Endothelial cell of umbilical vein (primary cell): ENCODE results near the gene TP73. TPM values are rescaled to one million over a fixed set of nuclear protein-coding genes. Genes with fewer than 3 reads are reported as not detected.

Experiments
- BruUV-seq: library from RNA; stranded (reverse); fragments of 400-500 nt; replicated peaks from 2 replicates; lab custom pipeline; 2021; lab: Mats Ljungman, UMichigan
- CTCF ChIA-PET: fragments of 300-600, 350-600 bp; sonication (Branson Sonifier 250); formaldehyde crosslinking; loops from one replicate; lab custom pipeline; 2021; ENCODE audit warnings: antibody characterized with exemption, inconsistent platforms; lab: Charles Lee
- POLR2A ChIA-PET: fragments of 300-600, 350-600 bp; sonication (Branson Sonifier 250); formaldehyde crosslinking; loops from one replicate; lab custom pipeline; 2021; ENCODE audit warnings: antibody characterized with exemption, inconsistent platforms; lab: Charles Lee
- DNase-seq: peaks from one replicate; pipeline ENCODE4 v3.0.0-alpha.2; 2011; ENCODE audit warnings: low read depth, low spot score
- FAIRE-seq: peaks from 2 replicates; lab custom pipeline; 2011; peaks lifted over from hg19 to GRCh38; lab: Jason Lieb, UNC
- H2AFZ ChIP-seq: 2 replicates; pipeline ENCODE4 v1.6.0; 2012; ENCODE audit warnings: low read depth, low read length, control low read depth, inconsistent platforms
- H3K27ac ChIP-seq: 2 replicates; pipeline ENCODE4 v1.5.1; 2011; ENCODE audit warnings: low read depth, mild to moderate bottlenecking, control low read depth, low read length, moderate library complexity; ENCODE audit not compliant: insufficient read depth
- H3K27me3 ChIP-seq, 2 experiments: 2 replicates each; pipeline versions ENCODE4 v1.6.0 to v1.6.1; 2011; ENCODE audit warnings: low read length in 2 of 2, mixed read lengths in 1 of 2; ENCODE audit not compliant: control insufficient read depth in 2 of 2, insufficient read depth in 2 of 2
- H3K36me3 ChIP-seq, 2 experiments: 2 replicates in 1 of 2; 3 replicates in 1 of 2; pipeline ENCODE4 v1.5.1; 2011; ENCODE audit warnings: low read length in 2 of 2, mild to moderate bottlenecking in 1 of 2, moderate library complexity in 1 of 2; ENCODE audit not compliant: control insufficient read depth in 2 of 2, insufficient read depth in 2 of 2; ENCODE audit errors: extremely low read depth in 1 of 2
- H3K4me1 ChIP-seq: 3 replicates; pipeline ENCODE4 v1.5.1; 2011; ENCODE audit warnings: mild to moderate bottlenecking, low read length; ENCODE audit not compliant: control insufficient read depth, insufficient read depth; ENCODE audit errors: extremely low read depth
- H3K4me2 ChIP-seq: 2 replicates; pipeline ENCODE4 v1.6.1; 2011; ENCODE audit warnings: low read length, control low read depth, mixed read lengths; ENCODE audit not compliant: insufficient read depth
- H3K4me3 ChIP-seq, 3 experiments: fragments of 200-600 bp in 1 of 3; sonication (generic), shearing (Covaris generic) in 1 of 3; replicated peaks in 1 of 3; 2 replicates each; pipeline ENCODE4 v1.5.1; 2011 to 2016; ENCODE audit warnings: control low read depth in 3 of 3, low read length in 3 of 3, mild to moderate bottlenecking in 2 of 3, inconsistent platforms in 1 of 3, low read depth in 1 of 3, moderate library complexity in 1 of 3; ENCODE audit not compliant: insufficient read depth in 1 of 3
- H3K79me2 ChIP-seq: 2 replicates; pipeline ENCODE4 v1.6.0; 2012; ENCODE audit warnings: low read length, inconsistent platforms; ENCODE audit not compliant: control insufficient read depth, insufficient read depth
- H3K9ac ChIP-seq: replicated peaks from 2 replicates; pipeline ENCODE3; 2011; ENCODE audit warnings: low read length, control low read depth; ENCODE audit not compliant: insufficient read depth; ENCODE audit errors: extremely low read depth
- H3K9me1 ChIP-seq: replicated peaks from 3 replicates; pipeline ENCODE4 v1.6.0; 2011; ENCODE audit warnings: mild to moderate bottlenecking, low read length; ENCODE audit not compliant: control insufficient read depth, insufficient read depth; ENCODE audit errors: extremely low read depth
- H3K9me3 ChIP-seq: replicated peaks from 2 replicates; pipeline ENCODE4 v1.5.1; 2012; ENCODE audit warnings: low read length, inconsistent platforms; ENCODE audit not compliant: control insufficient read depth, insufficient read depth
- H4K20me1 ChIP-seq: replicated peaks from 2 replicates; pipeline ENCODE3; 2011; ENCODE audit warnings: mild to moderate bottlenecking, low read length; ENCODE audit not compliant: control insufficient read depth, insufficient read depth; ENCODE audit errors: extremely low read depth
- EZH2 ChIP-seq: IDR thresholded peaks from 2 replicates; pipeline ENCODE4 v1.6.1; 2012; ENCODE audit warnings: borderline replicate concordance, low read depth, mild to moderate bottlenecking, moderate library complexity, low read length, inconsistent platforms; ENCODE audit not compliant: severe bottlenecking
- FOS ChIP-seq: IDR thresholded peaks from 2 replicates; pipeline ENCODE4 v1.6.1; 2011; ENCODE audit warnings: mild to moderate bottlenecking, low read length, moderate library complexity, borderline replicate concordance; ENCODE audit not compliant: insufficient read depth
- GATA2 ChIP-seq: IDR thresholded peaks from 2 replicates; pipeline ENCODE4 v1.7.0; 2011; ENCODE audit warnings: low read depth, mild to moderate bottlenecking, moderate library complexity, mixed read lengths, low read length; ENCODE audit not compliant: insufficient read length, insufficient read depth
- JUN ChIP-seq: IDR thresholded peaks from 2 replicates; pipeline ENCODE4 v1.6.1; 2011; ENCODE audit warnings: borderline replicate concordance, low read depth; ENCODE audit not compliant: insufficient read length, insufficient read depth
- dilution Hi-C: fragments of 300-500 bp; cut with MboI; formaldehyde crosslinking; loops from one replicate; pipeline ENCODE4 v1.15.0; 2019; ENCODE audit warnings: low sequenced_read_pairs; ENCODE audit not compliant: extremely low pct_ligation_motif_present
- intact Hi-C: fragments of 100-400 bp; cut with micrococcal nuclease; formaldehyde crosslinking; loops from one replicate; pipeline ENCODE4 v1.10.0; 2022
- polyA plus RNA-seq, 4 experiments: library from polyadenylated mRNA; depleted of rRNA in 3 of 4; stranded (reverse) in 3 of 4; unstranded in 1 of 4; fragments of >200 nt; gene quantifications; 2 replicates each; pipeline versions ENCODE4 v1.2.1 to v1.2.3, GENCODE V29; 2011 to 2012; ENCODE audit warnings: missing spikeins in 1 of 4
- total RNA-seq: library from RNA; stranded (reverse); gene quantifications from 2 replicates; pipeline ENCODE4 v1.2.3, GENCODE V29; 2021
- TF ChIP-seq, protein P1 (sequence below): IDR thresholded peaks from 2 replicates; pipeline ENCODE4 v1.6.1; 2011; ENCODE audit not compliant: insufficient read depth, insufficient read length
- TF ChIP-seq, protein P2 (sequence below), 2 donors: IDR thresholded peaks; 1 replicate in 1 of 2; 2 replicates in 1 of 2; pipeline ENCODE4 v1.5.1; 2011; ENCODE audit warnings: low read length in 2 of 2, mild to moderate bottlenecking in 2 of 2, moderate library complexity in 2 of 2, control low read depth in 1 of 2, inconsistent platforms in 1 of 2, low read depth in 1 of 2; ENCODE audit not compliant: insufficient read depth in 1 of 2; ENCODE audit errors: extremely low read depth in 1 of 2

The TP73 gene
- total and polyA plus RNA-seq, 2 donors (not counting 3 experiments of a cell fraction or from before 2014, with no cell fraction given): 0.03 to 0.15 TPM

DNA sequence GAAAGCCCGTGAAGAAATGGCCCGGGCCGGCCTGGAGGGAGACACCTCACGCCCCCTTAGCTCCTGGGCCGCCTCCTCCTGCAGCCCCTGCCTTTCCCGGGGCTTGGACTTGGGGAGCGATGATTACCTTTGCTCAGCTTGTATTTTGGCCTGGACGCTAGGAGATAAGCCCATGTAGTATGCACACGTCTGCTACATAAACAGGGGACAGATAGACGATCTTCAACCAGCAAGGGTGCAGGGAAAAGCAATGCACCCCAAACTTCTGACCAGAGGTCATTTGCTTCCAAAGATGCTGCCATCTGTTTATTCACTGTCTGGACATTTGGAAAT, 936 bp downstream of the TP73 start:
- no peak overlapping the region for H3K4me3 ChIP-seq
- POLR2A ChIA-PET: no interaction called here
- intact Hi-C loops: no loop called here
- BruUV-seq: no TSS peak
- no peak overlapping the region for H3K9ac ChIP-seq
- TF ChIP-seq EZH2 (no peak), FOS (no peak), JUN (no peak), GATA2 (no peak)
- TF ChIP-seq, protein P1, sequence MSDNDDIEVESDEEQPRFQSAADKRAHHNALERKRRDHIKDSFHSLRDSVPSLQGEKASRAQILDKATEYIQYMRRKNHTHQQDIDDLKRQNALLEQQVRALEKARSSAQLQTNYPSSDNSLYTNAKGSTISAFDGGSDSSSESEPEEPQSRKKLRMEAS: no peak
- TF ChIP-seq, protein P2, sequence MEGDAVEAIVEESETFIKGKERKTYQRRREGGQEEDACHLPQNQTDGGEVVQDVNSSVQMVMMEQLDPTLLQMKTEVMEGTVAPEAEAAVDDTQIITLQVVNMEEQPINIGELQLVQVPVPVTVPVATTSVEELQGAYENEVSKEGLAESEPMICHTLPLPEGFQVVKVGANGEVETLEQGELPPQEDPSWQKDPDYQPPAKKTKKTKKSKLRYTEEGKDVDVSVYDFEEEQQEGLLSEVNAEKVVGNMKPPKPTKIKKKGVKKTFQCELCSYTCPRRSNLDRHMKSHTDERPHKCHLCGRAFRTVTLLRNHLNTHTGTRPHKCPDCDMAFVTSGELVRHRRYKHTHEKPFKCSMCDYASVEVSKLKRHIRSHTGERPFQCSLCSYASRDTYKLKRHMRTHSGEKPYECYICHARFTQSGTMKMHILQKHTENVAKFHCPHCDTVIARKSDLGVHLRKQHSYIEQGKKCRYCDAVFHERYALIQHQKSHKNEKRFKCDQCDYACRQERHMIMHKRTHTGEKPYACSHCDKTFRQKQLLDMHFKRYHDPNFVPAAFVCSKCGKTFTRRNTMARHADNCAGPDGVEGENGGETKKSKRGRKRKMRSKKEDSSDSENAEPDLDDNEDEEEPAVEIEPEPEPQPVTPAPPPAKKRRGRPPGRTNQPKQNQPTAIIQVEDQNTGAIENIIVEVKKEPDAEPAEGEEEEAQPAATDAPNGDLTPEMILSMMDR (IDR thresholded peaks at IDR 0.05; ENCODE audit: extremely low read depth in 1 of 2, insufficient read depth in 1 of 2, low read depth in 1 of 2, low read length in 2 of 2): no peak
- H3K36me3 ChIP-seq: no peaks in the 10 kb centered on the region
- peaks cover 4% of the 10 kb centered on the region for H3K79me2 ChIP-seq
- CTCF ChIA-PET: interaction anchor here (1.0 kb wide), 1 partner anchor 200 kb away, joined by 3 read pairs; no protein-coding TSS in a partner anchor
- no peaks in the 10 kb centered on the region for H3K9me3 ChIP-seq
- no peak for FAIRE-seq
- no peak overlapping the region for H2AFZ ChIP-seq
- H3K9me1 ChIP-seq: no peaks in the 10 kb centered on the region
- dilution Hi-C loops: no loop called here
- H3K4me1 ChIP-seq: peaks cover 8% of the 10 kb centered on the region
- peaks cover 27 to 51% of the 10 kb centered on the region in 2 experiments for H3K27me3 ChIP-seq
- DNase-seq: no peak
- H4K20me1 ChIP-seq: no peaks in the 10 kb centered on the region
- H3K4me2 ChIP-seq: no peak overlapping the region
- no peak overlapping the region for H3K27ac ChIP-seq
